NOMO-1 treated with DMSO at 0.1 percent for 48 hours (cell line): ENCODE results near the gene ADAMTSL4.

Experiments used
- DNase-seq: peaks from one replicate; lab custom pipeline; 2025; ENCODE audit not compliant: unreplicated experiment; lab: John Stamatoyannopoulos, UW

The ADAMTSL4 gene

DNA sequence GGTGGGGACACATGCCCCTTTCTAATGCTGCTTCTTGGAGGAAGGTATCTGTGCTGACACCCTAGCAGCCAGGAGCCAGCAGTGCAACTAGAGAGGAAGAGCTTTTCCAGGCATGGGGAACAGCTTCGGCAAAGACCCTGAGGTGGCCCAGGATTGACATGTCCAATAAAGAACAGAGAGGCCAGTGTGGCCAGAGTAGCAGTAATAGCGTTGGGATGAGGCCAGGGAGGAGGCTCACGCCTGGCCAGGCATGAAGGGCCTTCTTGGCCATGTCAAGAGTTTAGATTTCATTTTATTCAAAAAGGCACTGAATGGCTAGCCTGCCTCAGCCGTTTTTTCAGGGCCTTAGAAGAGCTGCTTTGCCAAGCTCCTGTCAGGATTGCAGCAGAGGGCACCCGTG lies 16.3 kb upstream of the ADAMTSL4 start:
- DNase-seq, result no peak

- DNase-seq, result no peak
These were observed 15.2 kb upstream of the ADAMTSL4 start for GRCh38 chr1:150534002-150534401.

DNA sequence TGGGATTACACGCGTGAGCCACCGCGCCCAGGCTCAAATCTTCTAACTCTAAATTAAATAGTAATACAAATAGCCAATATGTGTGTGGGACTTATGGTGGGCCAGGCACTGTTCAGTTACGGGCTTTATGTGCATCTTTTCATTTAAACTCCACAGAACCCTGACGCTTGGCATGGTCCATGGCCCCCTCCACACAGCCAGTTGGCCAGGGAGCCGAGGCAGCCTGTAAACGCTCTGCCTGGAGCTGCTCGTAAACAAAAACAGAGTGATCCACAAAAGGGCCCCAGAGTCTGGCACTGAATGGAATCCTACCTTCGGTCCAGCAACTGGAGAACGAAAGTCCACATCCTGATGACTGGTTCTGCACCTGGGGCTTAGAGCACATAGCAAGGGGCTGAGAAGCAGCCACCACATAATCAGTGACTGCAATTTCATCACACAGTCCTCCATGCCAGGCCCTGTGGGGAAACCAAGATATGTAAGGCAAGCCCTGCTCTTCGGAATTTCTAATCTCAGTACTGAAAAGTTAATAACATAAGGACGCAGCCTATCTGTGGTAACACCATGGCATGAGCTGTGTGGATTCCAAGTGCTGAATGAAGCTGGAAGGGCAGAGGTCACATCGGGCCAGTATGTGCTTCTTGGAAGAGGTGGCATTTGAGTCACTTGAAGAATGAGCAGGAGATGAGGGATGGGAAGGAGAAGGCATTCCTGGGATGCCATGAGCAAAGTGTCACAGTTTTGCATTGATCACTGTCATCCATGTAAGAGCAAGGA lies 13.5 kb upstream of the ADAMTSL4 start:
- no peak for DNase-seq

GRCh38 chr1:150536836-150537731 lies 12.1 kb upstream of the ADAMTSL4 start:
- DNase-seq, result no peak

DNA sequence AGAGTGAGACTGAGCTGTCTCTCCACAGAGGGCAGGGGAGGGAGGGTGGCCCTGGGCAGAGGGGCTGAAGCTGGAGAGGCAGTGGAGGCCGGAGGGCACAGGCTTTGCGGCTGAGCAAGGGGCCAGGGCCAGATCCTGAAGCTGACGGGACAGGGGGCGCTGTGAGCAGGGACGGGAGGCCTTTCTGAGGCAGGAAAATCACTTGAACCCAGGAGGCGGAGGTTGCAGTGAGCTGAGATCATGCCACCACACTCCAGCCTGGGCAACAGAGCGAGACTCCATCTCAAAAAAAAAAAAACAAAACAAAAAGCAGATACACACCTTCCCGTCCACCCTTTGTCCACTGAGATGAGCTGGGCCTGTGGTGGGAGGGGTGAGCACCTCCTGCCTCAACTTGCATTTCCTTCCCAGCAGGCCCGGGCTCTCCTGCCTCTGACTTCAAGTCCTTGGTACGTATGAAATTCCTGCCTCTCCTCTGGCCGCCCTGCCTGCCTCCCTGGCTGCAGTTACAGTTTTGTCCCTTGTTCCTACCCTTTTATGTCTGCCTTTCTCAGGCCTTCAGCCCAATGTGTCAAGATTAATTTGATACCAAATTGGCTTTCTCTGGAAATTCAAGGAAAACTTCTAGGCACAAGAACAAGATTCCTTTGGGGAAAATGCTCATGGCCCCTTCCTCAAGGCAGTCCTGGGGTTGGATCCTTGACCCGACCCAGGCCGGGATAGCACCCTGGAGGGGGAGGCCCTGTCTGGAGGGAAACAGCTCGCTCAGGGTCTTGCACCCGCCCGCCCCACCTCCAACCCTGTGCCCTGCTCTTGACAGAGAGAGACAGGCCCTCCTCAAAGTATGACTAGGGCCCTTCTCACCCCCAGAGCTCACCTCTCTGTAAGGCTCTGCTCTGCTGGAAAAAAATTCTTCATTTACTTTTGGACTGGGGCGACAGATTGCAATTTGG lies 11.2 kb upstream of the ADAMTSL4 start:
- DNase-seq, result no peak

GRCh38 chr1:150543500-150544143 lies 5.6 kb upstream of the ADAMTSL4 start:
- DNase-seq, result no peak

DNA sequence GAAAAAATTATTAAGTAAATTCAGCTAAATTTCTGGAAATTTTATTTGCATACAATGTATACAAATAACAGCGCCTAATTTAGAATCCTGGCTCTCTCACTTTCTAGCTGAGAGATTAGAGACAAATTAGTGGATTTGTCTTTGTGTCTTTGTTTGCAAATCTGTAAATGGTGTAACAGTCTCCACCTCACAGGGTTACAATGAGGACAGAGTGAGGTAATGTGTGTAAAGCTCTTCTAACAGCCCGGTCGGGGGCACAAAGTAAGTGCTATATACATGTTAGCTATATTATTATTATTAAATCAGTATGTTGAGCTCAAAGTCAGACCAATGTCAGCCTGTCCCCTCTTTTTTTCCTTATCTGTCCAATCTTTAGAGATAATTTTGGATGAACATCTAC lies 5.0 kb upstream of the ADAMTSL4 start:
- no peak for DNase-seq

DNA sequence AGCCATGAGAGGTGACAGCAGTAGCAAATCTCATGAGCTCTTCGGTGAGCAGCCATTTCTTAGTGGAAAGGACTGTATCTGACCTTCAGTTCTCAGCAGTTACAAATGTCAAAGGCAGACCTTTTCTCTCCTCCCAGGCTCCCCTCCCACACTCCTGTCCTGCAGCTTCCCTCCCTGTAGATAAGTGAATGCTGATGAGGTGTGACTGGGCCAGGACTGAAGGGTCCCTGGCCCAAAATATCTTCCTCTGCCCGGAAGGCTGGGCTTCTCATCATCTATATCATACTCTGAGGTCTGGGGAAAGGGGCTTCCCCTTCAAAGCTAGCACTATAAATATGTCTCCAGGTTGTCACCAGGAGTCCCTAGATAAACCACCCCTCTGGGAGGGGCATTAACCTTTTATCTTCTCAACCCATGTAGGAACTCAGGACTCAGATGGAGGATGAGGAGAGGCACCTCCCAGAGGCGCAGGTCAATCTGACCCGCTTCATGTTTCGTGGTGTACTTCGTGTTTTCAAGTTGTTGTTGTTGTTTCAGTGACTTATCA lies 3.6 kb upstream of the ADAMTSL4 start:
- no peak for DNase-seq

DNA sequence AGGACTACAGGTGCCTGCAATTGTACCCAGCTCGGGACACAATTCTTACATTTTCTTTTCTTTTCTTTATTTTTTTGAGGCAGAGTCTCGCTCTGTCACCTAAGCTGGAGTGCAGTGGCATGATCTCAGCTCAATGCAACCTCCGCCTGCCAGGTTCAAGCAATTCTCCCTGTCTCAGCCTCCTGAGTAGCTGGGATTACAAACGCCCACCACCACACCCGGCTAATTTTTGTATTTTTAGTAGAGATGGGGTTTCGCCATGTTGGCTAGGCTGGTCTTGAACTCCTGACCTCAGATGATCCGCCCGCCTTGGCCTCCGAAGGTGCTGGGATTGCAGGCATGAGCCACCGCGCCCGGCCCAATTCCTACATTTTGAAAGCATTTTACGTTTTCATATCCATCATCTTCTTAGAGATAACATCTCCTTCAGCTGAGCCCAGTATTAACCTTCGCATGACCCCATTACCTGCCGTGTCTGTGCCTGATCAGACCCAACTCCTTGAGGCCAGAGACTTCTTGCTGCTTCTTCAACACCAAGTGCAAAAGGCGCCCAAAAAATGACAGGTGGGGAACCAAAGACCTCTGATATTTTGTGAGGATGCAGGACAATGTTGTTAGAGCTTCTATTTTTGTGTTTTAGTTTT lies 2.8 kb upstream of the ADAMTSL4 start:
- DNase-seq, result no peak

GRCh38 chr1:150548324-150548631 lies 930 bp upstream of the ADAMTSL4 start:
- no peak for DNase-seq

DNA sequence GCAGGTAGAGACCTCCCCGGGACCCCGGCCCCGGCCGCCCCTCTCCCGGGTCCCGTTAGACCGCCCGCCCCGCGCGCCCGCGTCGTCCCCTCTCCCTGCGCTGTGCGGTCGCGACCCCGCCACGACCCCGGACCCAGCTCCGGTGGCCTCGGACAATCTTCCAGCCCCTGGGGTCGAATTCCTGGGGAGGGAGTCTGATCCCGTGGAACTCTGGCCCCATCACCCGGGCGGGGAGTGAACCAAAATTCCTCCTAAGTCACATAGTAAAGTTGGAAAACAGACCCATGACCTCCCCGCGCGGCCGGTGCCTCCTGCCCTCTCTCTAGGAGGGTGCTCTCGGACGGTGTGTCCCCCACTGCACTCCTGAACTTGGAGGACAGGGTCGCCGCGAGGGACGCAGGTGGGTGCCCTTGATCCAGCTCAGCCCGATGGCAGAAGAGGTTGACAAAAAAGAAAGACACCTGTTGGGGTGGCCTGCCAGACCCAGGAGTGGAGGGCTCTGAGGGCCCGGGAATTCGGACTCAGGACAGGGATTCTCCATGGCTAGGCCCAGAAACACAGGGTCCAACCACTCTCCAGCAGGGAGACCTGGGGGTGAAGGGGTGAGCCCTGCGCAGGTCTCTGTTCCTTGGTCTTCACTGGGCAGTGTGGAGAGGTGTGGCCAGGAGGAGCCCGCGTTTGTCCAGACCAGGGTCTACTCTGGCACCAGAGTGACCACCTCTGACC lies 451 bp downstream of the ADAMTSL4 start:
- peak; percentile 7 for DNase-seq

GRCh38 chr1:150550222-150551050 lies 1.2 kb downstream of the ADAMTSL4 start:
- no peak for DNase-seq

GRCh38 chr1:150551051-150551783 lies 2.0 kb downstream of the ADAMTSL4 start:
- DNase-seq, result no peak

- DNase-seq, result no peak
These were observed 2.5 kb downstream of the ADAMTSL4 start for GRCh38 chr1:150551784-150552127.

DNA sequence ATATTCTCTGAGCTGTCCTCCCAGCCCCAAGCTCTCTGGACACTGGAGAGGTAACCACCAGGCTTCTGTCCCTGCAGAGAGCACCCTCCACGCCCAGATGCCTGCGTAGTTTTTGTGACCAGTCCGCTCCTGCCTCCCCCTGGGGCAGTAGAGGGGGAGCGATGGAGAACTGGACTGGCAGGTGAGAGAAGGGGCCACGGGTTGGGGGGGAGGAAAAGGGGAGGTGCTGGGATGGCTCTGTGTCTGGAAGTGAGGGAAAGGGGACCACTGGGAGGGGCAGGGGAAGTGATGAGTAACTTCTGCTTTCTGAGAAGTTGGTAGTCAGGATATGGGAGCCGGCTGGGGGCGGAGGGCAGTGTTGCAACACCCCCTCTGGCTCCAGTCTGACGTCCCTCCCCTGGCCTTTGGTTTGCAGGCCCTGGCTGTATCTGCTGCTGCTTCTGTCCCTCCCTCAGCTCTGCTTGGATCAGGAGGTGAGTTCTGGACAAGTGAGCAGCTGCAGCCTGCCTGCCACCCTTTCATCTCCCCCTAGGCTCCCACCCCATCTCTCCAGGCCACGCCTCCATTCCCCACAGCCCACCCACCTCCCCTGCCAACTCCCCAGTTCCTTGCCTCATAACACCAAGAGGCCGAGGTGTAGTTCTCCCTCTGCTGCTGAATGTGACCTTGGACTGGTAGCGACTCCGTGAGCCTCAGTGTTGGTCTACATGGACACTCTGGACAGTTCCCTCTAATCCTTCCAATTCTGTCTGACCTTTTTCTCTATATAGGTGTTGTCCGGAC lies 3.1 kb downstream of the ADAMTSL4 start:
- peak; percentile 93 for DNase-seq

DNA sequence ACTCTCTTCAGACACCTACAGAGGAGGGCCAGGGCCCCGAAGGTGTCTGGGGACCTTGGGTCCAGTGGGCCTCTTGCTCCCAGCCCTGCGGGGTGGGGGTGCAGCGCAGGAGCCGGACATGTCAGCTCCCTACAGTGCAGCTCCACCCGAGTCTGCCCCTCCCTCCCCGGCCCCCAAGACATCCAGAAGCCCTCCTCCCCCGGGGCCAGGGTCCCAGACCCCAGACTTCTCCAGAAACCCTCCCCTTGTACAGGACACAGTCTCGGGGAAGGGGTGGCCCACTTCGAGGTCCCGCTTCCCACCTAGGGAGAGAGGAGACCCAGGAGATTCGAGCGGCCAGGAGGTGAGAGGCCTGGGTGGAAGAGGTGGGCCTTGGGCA lies 3.7 kb downstream of the ADAMTSL4 start:
- no peak for DNase-seq

- no peak for DNase-seq
These were observed 4.3 kb downstream of the ADAMTSL4 start for GRCh38 chr1:150553392-150554085.
